K562 (cell line): ENCODE measurements around the gene ECD. TPM values are rescaled to one million over a fixed set of nuclear protein-coding genes. Genes with fewer than 3 reads are reported as not detected.

Source experiments
- BMI1 ChIP-seq: fragments of 150-350 bp; IDR thresholded peaks from 2 replicates; pipeline ENCODE4 v1.6.1; 2014; ENCODE audit warnings: low read length
- CEBPB ChIP-seq: fragments of 450-650 bp; IDR thresholded peaks from 2 replicates; pipeline ENCODE4 v1.6.1; 2016; ENCODE audit warnings: missing genetic modification characterization, missing compliant biosample characterization
- HDAC8 ChIP-seq: fragments of 450-650 bp; IDR thresholded peaks from 2 replicates; pipeline ENCODE4 v1.6.1; 2016; ENCODE audit warnings: mild to moderate bottlenecking, missing genetic modification characterization, moderate library complexity, missing compliant biosample characterization
- REST ChIP-seq, 2 experiments: fragments of 450-650 bp; formaldehyde crosslinking in 1 of 2; IDR thresholded peaks; 2 replicates each; pipeline versions ENCODE4 v1.4.0 to v1.6.1; 2014 to 2020; ENCODE audit warnings: mild to moderate bottlenecking in 2 of 2, borderline replicate concordance in 1 of 2, low read depth in 1 of 2
- TCFL5 ChIP-seq: fragments of 250-450 bp; sonication (Bioruptor Pico); conservative IDR thresholded peaks from 2 replicates; pipeline ENCODE4 v1.6.1; 2021; ENCODE audit warnings: mild to moderate bottlenecking, moderate library complexity, matching md5 sums
- XRCC4 ChIP-seq: IDR thresholded peaks from one replicate; pipeline ENCODE4 v1.6.1; 2011; ENCODE audit not compliant: insufficient read depth, insufficient read length; ENCODE audit errors: extremely low read depth
- ZNF24 ChIP-seq: fragments of 450-650 bp; IDR thresholded peaks from 2 replicates; pipeline ENCODE4 v1.6.1; 2016
- polyA plus RNA-seq, 8 experiments: library from polyadenylated mRNA; depleted of rRNA in 4 of 8; stranded (reverse) in 5 of 8; unstranded in 3 of 8; fragments of >200 nt; fragmentation: Nextera tagmentation in 2 of 8; fragmentation: Illumina TruSeq in 1 of 8; extraction: Ambion mirVana in 2 of 8; extraction: Trizol in 1 of 8; gene quantifications; 2 replicates each; pipeline versions ENCODE4 v1.2.1 to v1.2.3, GENCODE V29; 2011 to 2014; ENCODE audit warnings: inconsistent platforms in 1 of 8, missing spikeins in 1 of 8
- total RNA-seq, 7 experiments: library from RNA; depleted of rRNA in 6 of 7; stranded (reverse); fragments of >200 nt in 6 of 7; fragmentation: Illumina TruSeq in 2 of 7; extraction: Trizol in 2 of 7; gene quantifications; 2 replicates each; pipeline versions ENCODE4 v1.2.1 to v1.2.3, GENCODE V29; 2011 to 2021; ENCODE audit warnings: low replicate concordance in 1 of 7
- TF ChIP-seq, protein P1 (sequence below), 2 experiments: fragments of 450-650 bp; conservative IDR thresholded peaks; 2 replicates each; pipeline ENCODE4 v1.6.1; 2017; ENCODE audit warnings: mild to moderate bottlenecking in 2 of 2, moderate library complexity in 2 of 2
- TF ChIP-seq, protein P2 (sequence below): fragments of 250-450 bp; sonication (Bioruptor Pico); IDR thresholded peaks from 2 replicates; pipeline ENCODE4 v1.5.0; 2020; ENCODE audit warnings: mild to moderate bottlenecking, borderline replicate concordance
- TF ChIP-seq, protein P3 (sequence below), 2 experiments: fragments of 150-350 bp in 1 of 2; IDR thresholded peaks; 2 replicates each; pipeline ENCODE4 v1.6.1; 2012 to 2016; ENCODE audit warnings: low read depth in 2 of 2, low read length in 2 of 2, mild to moderate bottlenecking in 1 of 2, moderate library complexity in 1 of 2

ECD gene
- total and polyA plus RNA-seq, 9 of the 15 experiments (the other 6 are each of a cell fraction or from before 2014, with no cell fraction given), result 33.5 to 79.9 (median 53.2) TPM

DNA sequence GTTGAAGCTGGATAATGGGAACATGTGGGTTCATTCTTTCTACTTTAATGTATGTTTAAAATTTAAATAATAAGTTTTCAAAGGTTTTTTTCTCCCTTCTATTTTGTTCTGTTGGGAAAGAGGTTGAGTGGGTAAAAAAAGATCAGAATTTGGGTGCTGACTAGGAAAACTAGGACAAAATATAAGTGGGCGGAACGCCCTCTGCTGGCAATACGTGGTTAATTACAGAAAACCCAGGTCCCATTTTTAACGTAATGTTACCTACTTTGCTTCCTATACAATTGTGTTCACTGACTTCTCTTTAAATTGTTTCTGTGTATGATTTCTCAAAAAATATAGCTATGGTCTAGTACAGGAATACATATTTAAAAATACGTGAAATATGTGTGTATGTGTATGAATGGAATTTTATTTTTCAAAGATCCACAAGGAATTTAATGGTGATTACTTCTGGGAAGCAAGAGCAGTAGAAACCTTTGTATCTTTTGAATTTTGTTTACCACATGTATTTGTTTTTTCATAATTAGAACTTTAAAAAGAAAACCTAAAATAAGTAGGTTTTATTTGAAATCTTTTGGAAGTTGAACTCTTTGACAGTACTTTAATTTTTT lies 8.7 kb downstream of the ECD start (continued):
- TF ChIP-seq, protein P1, sequence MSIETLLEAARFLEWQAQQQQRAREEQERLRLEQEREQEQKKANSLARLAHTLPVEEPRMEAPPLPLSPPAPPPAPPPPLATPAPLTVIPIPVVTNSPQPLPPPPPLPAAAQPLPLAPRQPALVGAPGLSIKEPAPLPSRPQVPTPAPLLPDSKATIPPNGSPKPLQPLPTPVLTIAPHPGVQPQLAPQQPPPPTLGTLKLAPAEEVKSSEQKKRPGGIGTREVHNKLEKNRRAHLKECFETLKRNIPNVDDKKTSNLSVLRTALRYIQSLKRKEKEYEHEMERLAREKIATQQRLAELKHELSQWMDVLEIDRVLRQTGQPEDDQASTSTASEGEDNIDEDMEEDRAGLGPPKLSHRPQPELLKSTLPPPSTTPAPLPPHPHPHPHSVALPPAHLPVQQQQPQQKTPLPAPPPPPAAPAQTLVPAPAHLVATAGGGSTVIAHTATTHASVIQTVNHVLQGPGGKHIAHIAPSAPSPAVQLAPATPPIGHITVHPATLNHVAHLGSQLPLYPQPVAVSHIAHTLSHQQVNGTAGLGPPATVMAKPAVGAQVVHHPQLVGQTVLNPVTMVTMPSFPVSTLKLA (conservative IDR thresholded peaks at IDR 0.05), result 0 out of 4 replicates have a peak, but pooled peaks of 1 of the 2 experiments have one; percentile 29
- TF ChIP-seq BMI1, result no peak
- TF ChIP-seq, protein P2, sequence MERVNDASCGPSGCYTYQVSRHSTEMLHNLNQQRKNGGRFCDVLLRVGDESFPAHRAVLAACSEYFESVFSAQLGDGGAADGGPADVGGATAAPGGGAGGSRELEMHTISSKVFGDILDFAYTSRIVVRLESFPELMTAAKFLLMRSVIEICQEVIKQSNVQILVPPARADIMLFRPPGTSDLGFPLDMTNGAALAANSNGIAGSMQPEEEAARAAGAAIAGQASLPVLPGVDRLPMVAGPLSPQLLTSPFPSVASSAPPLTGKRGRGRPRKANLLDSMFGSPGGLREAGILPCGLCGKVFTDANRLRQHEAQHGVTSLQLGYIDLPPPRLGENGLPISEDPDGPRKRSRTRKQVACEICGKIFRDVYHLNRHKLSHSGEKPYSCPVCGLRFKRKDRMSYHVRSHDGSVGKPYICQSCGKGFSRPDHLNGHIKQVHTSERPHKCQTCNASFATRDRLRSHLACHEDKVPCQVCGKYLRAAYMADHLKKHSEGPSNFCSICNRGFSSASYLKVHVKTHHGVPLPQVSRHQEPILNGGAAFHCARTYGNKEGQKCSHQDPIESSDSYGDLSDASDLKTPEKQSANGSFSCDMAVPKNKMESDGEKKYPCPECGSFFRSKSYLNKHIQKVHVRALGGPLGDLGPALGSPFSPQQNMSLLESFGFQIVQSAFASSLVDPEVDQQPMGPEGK, result no peak
- TF ChIP-seq ZNF24, result no peak
- TF ChIP-seq HDAC8 (tag), result no peak
- no peak for TF ChIP-seq TCFL5 (CRISPR knock-in tag)
- no peak for TF ChIP-seq CEBPB (tag)
- peak; percentile 67; the same call in 1 of the 2 replicates for TF ChIP-seq REST (IDR thresholded peaks at IDR 0.05; ENCODE audit: borderline replicate concordance)
- TF ChIP-seq REST (CRISPR knock-in tag; IDR thresholded peaks at IDR 0.05; ENCODE audit: low read depth), result no peak
- TF ChIP-seq, protein P3, sequence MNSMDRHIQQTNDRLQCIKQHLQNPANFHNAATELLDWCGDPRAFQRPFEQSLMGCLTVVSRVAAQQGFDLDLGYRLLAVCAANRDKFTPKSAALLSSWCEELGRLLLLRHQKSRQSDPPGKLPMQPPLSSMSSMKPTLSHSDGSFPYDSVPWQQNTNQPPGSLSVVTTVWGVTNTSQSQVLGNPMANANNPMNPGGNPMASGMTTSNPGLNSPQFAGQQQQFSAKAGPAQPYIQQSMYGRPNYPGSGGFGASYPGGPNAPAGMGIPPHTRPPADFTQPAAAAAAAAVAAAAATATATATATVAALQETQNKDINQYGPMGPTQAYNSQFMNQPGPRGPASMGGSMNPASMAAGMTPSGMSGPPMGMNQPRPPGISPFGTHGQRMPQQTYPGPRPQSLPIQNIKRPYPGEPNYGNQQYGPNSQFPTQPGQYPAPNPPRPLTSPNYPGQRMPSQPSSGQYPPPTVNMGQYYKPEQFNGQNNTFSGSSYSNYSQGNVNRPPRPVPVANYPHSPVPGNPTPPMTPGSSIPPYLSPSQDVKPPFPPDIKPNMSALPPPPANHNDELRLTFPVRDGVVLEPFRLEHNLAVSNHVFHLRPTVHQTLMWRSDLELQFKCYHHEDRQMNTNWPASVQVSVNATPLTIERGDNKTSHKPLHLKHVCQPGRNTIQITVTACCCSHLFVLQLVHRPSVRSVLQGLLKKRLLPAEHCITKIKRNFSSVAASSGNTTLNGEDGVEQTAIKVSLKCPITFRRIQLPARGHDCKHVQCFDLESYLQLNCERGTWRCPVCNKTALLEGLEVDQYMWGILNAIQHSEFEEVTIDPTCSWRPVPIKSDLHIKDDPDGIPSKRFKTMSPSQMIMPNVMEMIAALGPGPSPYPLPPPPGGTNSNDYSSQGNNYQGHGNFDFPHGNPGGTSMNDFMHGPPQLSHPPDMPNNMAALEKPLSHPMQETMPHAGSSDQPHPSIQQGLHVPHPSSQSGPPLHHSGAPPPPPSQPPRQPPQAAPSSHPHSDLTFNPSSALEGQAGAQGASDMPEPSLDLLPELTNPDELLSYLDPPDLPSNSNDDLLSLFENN (IDR thresholded peaks at IDR 0.05; ENCODE audit: low read depth in 2 of 2, low read length in 2 of 2), result no peak
- TF ChIP-seq XRCC4, result no peak
- TF ChIP-seq, all 486 proteins: peak for 14
